ENCODE data around the gene MAGEB3. TPM values are rescaled to one million over a fixed set of nuclear protein-coding genes. Genes with fewer than 3 reads are reported as not detected.

Gene MAGEB3
- total RNA-seq, 2 donors from 2014 or later: not detected

GRCh38 chrX:30220661-30221060, 9.8 kb upstream of the MAGEB3 start:
- Histone ChIP-seq H3K4me3 (no peak overlapping the region), H3K4me1 (ENCODE audit: control insufficient read depth in 1 of 2, low read depth in 2 of 2) (no peaks in the 10 kb centered on the region), H3K27me3 (replicated peaks; ENCODE audit: insufficient read depth) (no peaks in the 10 kb centered on the region), H3K36me3 (no peaks in the 10 kb centered on the region), H3K9me3 (no peaks in the 10 kb centered on the region), H3K27ac (no peak overlapping the region)
- TF ChIP-seq CTCF (IDR thresholded peaks at IDR 0.05): no peak
- no peak for ATAC-seq (ENCODE audit: insufficient number of reproducible peaks, low FRiP score, low read depth)
- no peak for DNase-seq (ENCODE audit: low spot score)

DNA sequence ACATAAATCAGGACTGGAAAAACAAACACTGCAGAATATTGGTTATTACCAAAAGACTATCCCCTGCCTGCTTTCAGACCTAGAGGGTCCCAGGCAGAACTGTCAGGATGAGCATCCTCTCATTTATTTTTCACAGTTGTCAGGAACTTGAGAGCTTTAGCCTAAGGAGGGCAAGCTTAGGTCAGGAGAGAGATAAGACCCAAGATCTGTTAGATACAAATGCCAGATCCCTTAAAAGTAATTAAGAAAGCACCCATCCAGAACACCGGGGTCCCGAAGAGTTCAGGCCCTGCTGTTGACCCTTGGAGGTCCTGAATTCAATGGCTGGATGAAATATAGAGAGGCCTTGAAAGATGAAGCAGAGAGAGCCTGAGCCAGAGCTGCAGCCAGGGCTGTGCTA, 5.9 kb upstream of the MAGEB3 start:
- Histone ChIP-seq H3K36me3 (no peaks in the 10 kb centered on the region), H3K9me3 (no peaks in the 10 kb centered on the region), H3K27ac (no peak overlapping the region), H3K4me3 (no peak overlapping the region), H3K4me1 (ENCODE audit: control insufficient read depth in 1 of 2, low read depth in 2 of 2) (no peaks in the 10 kb centered on the region), H3K27me3 (replicated peaks; ENCODE audit: insufficient read depth) (no peaks in the 10 kb centered on the region)
- ATAC-seq (ENCODE audit: insufficient number of reproducible peaks, low FRiP score, low read depth) (no peak), DNase-seq (ENCODE audit: low spot score) (no peak)
- TF ChIP-seq CTCF (IDR thresholded peaks at IDR 0.05): no peak

GRCh38 chrX:30228526-30228925, 1.9 kb upstream of the MAGEB3 start:
- Histone ChIP-seq H3K4me1 (ENCODE audit: control insufficient read depth in 1 of 2, low read depth in 2 of 2) (no peaks in the 10 kb centered on the region), H3K4me3 (no peak overlapping the region), H3K27ac (no peak overlapping the region), H3K36me3 (no peaks in the 10 kb centered on the region), H3K9me3 (no peaks in the 10 kb centered on the region), H3K27me3 (replicated peaks; ENCODE audit: insufficient read depth) (no peaks in the 10 kb centered on the region)
- no peak for TF ChIP-seq CTCF (IDR thresholded peaks at IDR 0.05)
- no peak for DNase-seq (ENCODE audit: low spot score)
- ATAC-seq (ENCODE audit: insufficient number of reproducible peaks, low FRiP score, low read depth): no peak

DNA sequence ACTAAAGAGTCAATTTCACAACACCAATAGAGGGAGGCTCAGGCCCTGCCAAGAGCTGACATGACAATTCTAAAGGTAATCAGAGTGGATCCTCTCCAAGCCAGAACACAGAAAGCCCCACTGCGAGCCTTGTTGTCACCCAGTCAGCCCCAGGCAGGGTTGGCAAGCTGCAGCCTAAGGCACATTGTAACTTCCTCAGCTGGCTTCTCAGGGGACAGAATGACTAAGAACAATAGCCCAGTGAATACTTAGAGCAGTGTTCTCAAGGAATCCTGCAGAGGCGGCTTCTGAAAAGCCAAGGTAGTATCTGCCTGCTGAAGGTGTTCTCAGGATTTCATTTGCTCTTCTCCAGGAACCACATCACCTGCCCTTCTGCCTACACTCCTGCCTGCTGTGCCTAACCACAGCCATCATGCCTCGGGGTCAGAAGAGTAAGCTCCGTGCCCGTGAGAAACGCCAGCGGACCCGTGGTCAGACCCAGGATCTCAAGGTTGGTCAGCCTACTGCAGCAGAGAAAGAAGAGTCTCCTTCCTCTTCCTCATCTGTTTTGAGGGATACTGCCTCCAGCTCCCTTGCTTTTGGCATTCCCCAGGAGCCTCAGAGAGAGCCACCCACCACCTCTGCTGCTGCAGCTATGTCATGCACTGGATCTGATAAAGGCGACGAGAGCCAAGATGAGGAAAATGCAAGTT, 11.4 kb downstream of the MAGEB3 start, which contains the start of gene MAGEB4:
MAGEB4 (plus strand) TSS at position 277 of the 692 bp plus-strand sequence; CDS start at position 413, 136 bp downstream.
- no peak for TF ChIP-seq CTCF (IDR thresholded peaks at IDR 0.05)
- Histone ChIP-seq H3K4me3 (no peak within 1 kb of the TSS), H3K4me1 (ENCODE audit: control insufficient read depth in 1 of 2, low read depth in 2 of 2) (no peaks in the 10 kb centered on the region), H3K36me3 (no peaks in the 10 kb centered on the region), H3K9me3 (no peaks in the 10 kb centered on the region), H3K27me3 (replicated peaks; ENCODE audit: insufficient read depth) (no peaks in the 10 kb centered on the region), H3K27ac (no peak within 1 kb of the TSS)
- ATAC-seq (ENCODE audit: insufficient number of reproducible peaks, low FRiP score, low read depth) (no peak), DNase-seq (ENCODE audit: low spot score) (no peak)

DNA sequence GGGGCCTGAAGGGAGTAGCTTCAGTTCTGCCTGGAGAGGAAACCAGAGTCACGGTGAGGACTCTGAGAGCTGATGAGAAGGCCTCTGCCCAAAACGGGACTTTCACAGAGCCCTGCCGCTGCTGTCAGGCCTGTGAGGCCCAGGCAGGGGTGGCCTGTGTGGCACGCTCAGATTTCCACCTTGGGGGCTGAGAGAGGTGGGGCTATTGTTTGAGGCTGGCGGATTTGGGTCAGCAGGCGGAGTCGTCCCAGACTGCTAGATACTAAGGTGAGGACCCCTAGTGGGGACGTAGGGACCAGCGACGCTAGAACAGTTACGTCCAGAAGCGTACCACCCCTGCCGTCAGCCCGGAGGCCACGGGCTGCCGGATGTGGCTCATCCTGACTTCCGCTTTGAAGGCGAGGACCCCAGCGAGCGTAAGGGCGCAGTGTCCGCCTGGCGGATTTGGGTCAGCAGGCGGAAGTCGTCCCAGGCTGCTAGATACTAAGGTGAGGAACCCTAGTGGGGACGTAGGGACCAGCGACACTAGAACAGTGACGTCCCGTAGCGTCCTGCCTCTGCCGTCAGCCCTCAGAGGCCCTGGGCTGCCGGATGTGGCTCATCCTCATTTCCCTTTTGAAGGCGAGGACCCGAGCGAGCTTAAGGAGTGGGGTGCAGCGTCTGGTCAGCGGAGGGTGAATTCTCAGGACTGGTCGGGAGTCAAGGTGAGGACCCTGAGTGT, 16.5 kb downstream of the MAGEB3 start, which contains the start of gene MAGEB1:
MAGEB1 (plus strand) TSS at position 378 of the 721 bp plus-strand sequence. CDS start 3,348 bp downstream, outside the sequence.
- Histone ChIP-seq H3K36me3 (no peaks in the 10 kb centered on the region), H3K9me3 (no peaks in the 10 kb centered on the region), H3K4me1 (ENCODE audit: control insufficient read depth in 1 of 2, low read depth in 2 of 2) (no peaks in the 10 kb centered on the region), H3K4me3 (no peak within 1 kb of the TSS), H3K27ac (no peak within 1 kb of the TSS), H3K27me3 (replicated peaks; ENCODE audit: insufficient read depth) (no peaks in the 10 kb centered on the region)
- DNase-seq (ENCODE audit: low spot score) (no peak), ATAC-seq (ENCODE audit: insufficient number of reproducible peaks, low FRiP score, low read depth) (no peak)
- TF ChIP-seq CTCF (IDR thresholded peaks at IDR 0.05): no peak

Data from thoracic aorta (tissue), 2 donors.